Measurements from ENCODE around the gene TAF1B. TPM values are rescaled to one million over a fixed set of nuclear protein-coding genes. Genes with fewer than 3 reads are reported as not detected.

TAF1B gene
- total and polyA plus RNA-seq, 2 donors (not counting 1 experiment from before 2014, with no cell fraction given), result 19.5 to 32.9 TPM

DNA sequence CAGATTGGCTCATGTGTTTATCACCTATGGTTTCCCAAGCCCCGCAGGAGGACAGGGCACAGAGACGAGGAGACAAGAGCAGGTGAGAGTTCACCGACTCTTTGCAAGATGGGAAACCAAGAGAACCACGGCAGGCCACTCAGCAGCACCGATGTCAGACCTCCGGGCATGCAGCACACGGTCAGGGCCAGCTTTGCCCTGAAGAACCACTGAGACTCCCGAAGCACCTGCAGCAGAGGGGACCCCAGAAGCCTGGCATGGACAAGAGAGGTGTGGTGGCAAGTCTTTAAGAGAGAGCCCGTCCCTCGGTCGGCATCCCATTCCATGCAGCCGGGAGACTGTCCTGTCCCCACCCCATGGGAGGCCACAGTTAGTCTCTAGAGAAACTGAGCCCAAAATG lies 36.6 kb upstream of the TAF1B start:
- Histone ChIP-seq H3K4me1 (ENCODE audit: control insufficient read depth, extremely low read depth, insufficient read depth, low read length) (peaks cover 11% of the 10 kb centered on the region), H3K4me2 (ENCODE audit: extremely low read depth, insufficient read depth, low read length) (no peak overlapping the region), H3K9ac (ENCODE audit: insufficient read depth, low read length) (no peak overlapping the region), H3K27ac (ENCODE audit: insufficient read depth, low read length) (no peak overlapping the region), H3K79me2 (ENCODE audit: control insufficient read depth, insufficient read depth, low read length) (no peaks in the 10 kb centered on the region), H3K27me3 (ENCODE audit: control insufficient read depth, insufficient read depth, low read length) (no peaks in the 10 kb centered on the region), H3K36me3 (ENCODE audit: control insufficient read depth, insufficient read depth, low read length) (no peaks in the 10 kb centered on the region), H4K20me1 (ENCODE audit: control insufficient read depth, extremely low read depth, insufficient read depth, low read length) (no peaks in the 10 kb centered on the region), H3K9me3 (ENCODE audit: control insufficient read depth, insufficient read depth, low read depth, low read length) (no peaks in the 10 kb centered on the region), H3K4me3 (replicated peaks in 1 of 4; ENCODE audit: control extremely low read depth in 1 of 4, insufficient read depth in 1 of 4, low read depth in 3 of 4, low read length in 4 of 4) (no peak overlapping the region), H2AFZ (ENCODE audit: low read length) (no peak overlapping the region)
- no peak for DNase-seq (ENCODE audit: low read depth in 2 of 2)
- no peak for TF ChIP-seq EZH2 (IDR thresholded peaks at IDR 0.05; ENCODE audit: low read length, missing control alignments)
- TF ChIP-seq, protein P1, sequence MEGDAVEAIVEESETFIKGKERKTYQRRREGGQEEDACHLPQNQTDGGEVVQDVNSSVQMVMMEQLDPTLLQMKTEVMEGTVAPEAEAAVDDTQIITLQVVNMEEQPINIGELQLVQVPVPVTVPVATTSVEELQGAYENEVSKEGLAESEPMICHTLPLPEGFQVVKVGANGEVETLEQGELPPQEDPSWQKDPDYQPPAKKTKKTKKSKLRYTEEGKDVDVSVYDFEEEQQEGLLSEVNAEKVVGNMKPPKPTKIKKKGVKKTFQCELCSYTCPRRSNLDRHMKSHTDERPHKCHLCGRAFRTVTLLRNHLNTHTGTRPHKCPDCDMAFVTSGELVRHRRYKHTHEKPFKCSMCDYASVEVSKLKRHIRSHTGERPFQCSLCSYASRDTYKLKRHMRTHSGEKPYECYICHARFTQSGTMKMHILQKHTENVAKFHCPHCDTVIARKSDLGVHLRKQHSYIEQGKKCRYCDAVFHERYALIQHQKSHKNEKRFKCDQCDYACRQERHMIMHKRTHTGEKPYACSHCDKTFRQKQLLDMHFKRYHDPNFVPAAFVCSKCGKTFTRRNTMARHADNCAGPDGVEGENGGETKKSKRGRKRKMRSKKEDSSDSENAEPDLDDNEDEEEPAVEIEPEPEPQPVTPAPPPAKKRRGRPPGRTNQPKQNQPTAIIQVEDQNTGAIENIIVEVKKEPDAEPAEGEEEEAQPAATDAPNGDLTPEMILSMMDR (conservative IDR thresholded peaks at IDR 0.05 in 1 of 2, IDR thresholded peaks at IDR 0.05 in 1 of 2; ENCODE audit: low read depth in 1 of 2, low read length in 2 of 2), result no peak

- Histone ChIP-seq H3K4me1 (ENCODE audit: control insufficient read depth, extremely low read depth, insufficient read depth, low read length) (peaks cover 9% of the 10 kb centered on the region), H3K9ac (ENCODE audit: insufficient read depth, low read length) (no peak overlapping the region), H3K79me2 (ENCODE audit: control insufficient read depth, insufficient read depth, low read length) (no peaks in the 10 kb centered on the region), H3K27ac (ENCODE audit: insufficient read depth, low read length) (no peak overlapping the region), H3K27me3 (ENCODE audit: control insufficient read depth, insufficient read depth, low read length) (no peaks in the 10 kb centered on the region), H4K20me1 (ENCODE audit: control insufficient read depth, extremely low read depth, insufficient read depth, low read length) (no peaks in the 10 kb centered on the region), H3K9me3 (ENCODE audit: control insufficient read depth, insufficient read depth, low read depth, low read length) (no peaks in the 10 kb centered on the region), H3K4me2 (ENCODE audit: extremely low read depth, insufficient read depth, low read length) (no peak overlapping the region), H3K36me3 (ENCODE audit: control insufficient read depth, insufficient read depth, low read length) (no peaks in the 10 kb centered on the region), H3K4me3 (replicated peaks in 1 of 4; ENCODE audit: control extremely low read depth in 1 of 4, insufficient read depth in 1 of 4, low read depth in 3 of 4, low read length in 4 of 4) (no peak overlapping the region), H2AFZ (ENCODE audit: low read length) (no peak overlapping the region)
- TF ChIP-seq EZH2 (IDR thresholded peaks at IDR 0.05; ENCODE audit: low read length, missing control alignments), result no peak
- TF ChIP-seq, protein P1 (conservative IDR thresholded peaks at IDR 0.05 in 1 of 2, IDR thresholded peaks at IDR 0.05 in 1 of 2; ENCODE audit: low read depth in 1 of 2, low read length in 2 of 2), result no peak
- no peak for DNase-seq (ENCODE audit: low read depth in 2 of 2)
Measured at GRCh38 chr2:9807056-9807455, 36.2 kb upstream of the TAF1B start.

- Histone ChIP-seq H3K9ac (ENCODE audit: insufficient read depth, low read length) (no peak overlapping the region), H3K4me2 (ENCODE audit: extremely low read depth, insufficient read depth, low read length) (no peak overlapping the region), H3K4me3 (replicated peaks in 1 of 4; ENCODE audit: control extremely low read depth in 1 of 4, insufficient read depth in 1 of 4, low read depth in 3 of 4, low read length in 4 of 4) (no peak overlapping the region), H3K36me3 (ENCODE audit: control insufficient read depth, insufficient read depth, low read length) (no peaks in the 10 kb centered on the region), H3K27me3 (ENCODE audit: control insufficient read depth, insufficient read depth, low read length) (no peaks in the 10 kb centered on the region), H2AFZ (ENCODE audit: low read length) (no peak overlapping the region), H3K27ac (ENCODE audit: insufficient read depth, low read length) (no peak overlapping the region), H3K79me2 (ENCODE audit: control insufficient read depth, insufficient read depth, low read length) (no peaks in the 10 kb centered on the region), H4K20me1 (ENCODE audit: control insufficient read depth, extremely low read depth, insufficient read depth, low read length) (no peaks in the 10 kb centered on the region), H3K9me3 (ENCODE audit: control insufficient read depth, insufficient read depth, low read depth, low read length) (no peaks in the 10 kb centered on the region), H3K4me1 (ENCODE audit: control insufficient read depth, extremely low read depth, insufficient read depth, low read length) (peaks cover 4% of the 10 kb centered on the region)
- no peak for DNase-seq (ENCODE audit: low read depth in 2 of 2)
- TF ChIP-seq, protein P1 (conservative IDR thresholded peaks at IDR 0.05 in 1 of 2, IDR thresholded peaks at IDR 0.05 in 1 of 2; ENCODE audit: low read depth in 1 of 2, low read length in 2 of 2), result no peak
Measured at GRCh38 chr2:9807555-9808305, 35.5 kb upstream of the TAF1B start.
